WI38 (cell line): ENCODE results near the gene TTLL5.

Experiments used
- H3K4me3 ChIP-seq: 2 replicates; pipeline ENCODE4 v1.5.1; 2011; ENCODE audit warnings: low read depth, mild to moderate bottlenecking, control low read depth, low read length
- CTCF ChIP-seq: IDR thresholded peaks from 2 replicates; pipeline ENCODE4 v1.5.1; 2012; ENCODE audit warnings: low read depth, mild to moderate bottlenecking, control low read depth, low read length

The TTLL5 gene

GRCh38 chr14:75851574-75851866 lies 190.5 kb downstream of the TTLL5 start:
- TF ChIP-seq CTCF: no peak
- no peak overlapping the region for H3K4me3 ChIP-seq

DNA sequence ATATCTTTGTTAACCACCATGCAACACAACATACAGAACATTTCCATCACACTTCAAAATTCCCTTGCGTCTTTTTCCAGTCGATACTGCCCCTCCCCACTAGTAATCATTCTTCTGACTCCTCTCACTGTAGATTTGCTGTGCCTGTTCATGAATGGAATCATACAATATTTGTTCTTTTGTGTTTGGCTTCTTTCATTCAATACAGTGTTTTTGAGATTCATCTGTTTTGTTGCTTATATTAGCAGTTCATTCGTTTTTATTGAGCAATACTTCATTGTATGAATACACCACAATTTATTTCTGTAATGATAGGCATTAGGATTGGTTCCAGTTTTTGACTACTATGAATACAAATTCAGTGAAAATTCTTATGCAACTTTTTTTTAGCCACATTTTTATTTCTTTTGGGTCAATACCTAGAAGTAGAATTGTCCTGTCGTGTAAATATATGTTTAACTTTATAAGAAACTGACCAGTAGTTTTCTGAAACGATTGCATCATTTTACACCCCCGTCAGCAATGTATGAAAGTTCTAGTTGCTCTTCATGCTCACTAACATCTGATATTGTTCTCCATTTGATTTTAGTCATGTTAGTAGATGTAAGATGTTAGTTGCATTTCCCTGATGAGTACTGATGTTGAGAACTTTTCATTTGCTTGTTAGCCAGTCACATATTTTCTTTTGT lies 193.2 kb downstream of the TTLL5 start:
- no peak overlapping the region for H3K4me3 ChIP-seq
- TF ChIP-seq CTCF: no peak

DNA sequence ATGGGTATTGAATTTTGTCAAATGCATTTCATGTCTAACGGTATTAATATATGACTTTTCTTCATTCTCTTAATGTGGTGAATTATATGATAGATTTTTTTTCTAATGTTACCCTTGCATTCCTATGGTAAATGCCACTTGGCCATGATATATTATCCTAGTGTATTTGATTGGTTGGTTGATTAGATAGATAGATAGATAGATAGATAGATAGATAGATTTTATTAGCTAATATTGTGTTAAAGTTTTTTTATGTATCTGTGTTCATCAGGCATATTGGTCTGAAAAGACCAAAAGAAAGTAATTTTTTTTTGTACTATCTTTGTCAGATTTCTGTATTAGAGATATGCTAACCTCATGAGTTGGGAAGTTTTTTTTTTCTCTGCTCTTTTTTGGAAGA lies 196.2 kb downstream of the TTLL5 start:
- no peak overlapping the region for H3K4me3 ChIP-seq
- no peak for TF ChIP-seq CTCF

DNA sequence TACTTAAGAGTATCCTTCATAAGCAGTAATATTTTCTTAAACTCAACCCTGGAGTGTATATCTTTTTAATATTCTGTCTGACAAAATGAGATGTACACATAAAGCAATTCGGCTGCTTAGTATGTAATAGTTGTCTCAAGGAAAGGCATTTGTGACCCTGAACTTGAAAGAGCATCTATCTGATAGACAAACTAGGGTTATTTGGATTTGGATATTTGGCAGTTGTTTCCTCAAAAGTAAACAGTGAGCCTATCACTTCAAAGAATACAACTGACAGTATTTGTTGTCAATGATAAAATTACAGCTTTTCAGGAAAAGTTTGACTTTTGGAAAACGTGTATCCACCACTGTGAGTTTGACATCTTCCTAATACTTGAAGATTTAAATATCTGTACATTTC lies 197.3 kb downstream of the TTLL5 start:
- no peak overlapping the region for H3K4me3 ChIP-seq
- no peak for TF ChIP-seq CTCF

DNA sequence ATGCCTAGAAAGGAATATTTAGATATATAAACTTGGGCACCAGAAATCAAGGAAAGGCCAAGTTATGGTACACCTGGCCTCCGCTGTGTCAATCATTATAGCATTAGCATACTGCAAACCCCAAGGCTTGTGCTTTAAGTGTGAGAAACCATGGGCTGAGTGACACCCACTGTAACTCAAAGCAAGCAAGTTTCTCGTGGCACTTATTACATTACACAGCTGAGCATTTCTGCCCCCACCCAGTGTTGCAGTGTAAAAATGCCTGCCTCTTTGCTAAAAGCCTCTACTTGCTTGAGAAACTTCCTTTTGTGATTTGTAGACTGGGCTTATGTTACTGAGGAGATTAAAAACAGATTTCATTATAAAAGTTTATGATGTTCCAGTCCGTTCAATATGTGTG lies 198.7 kb downstream of the TTLL5 start:
- no peak for TF ChIP-seq CTCF

GRCh38 chr14:75860561-75861160 lies 199.6 kb downstream of the TTLL5 start:
- no peak for TF ChIP-seq CTCF
- no peak overlapping the region for H3K4me3 ChIP-seq

More for the DNA sequence above, 198.7 kb downstream of the TTLL5 start:
- no peak overlapping the region for H3K4me3 ChIP-seq

DNA sequence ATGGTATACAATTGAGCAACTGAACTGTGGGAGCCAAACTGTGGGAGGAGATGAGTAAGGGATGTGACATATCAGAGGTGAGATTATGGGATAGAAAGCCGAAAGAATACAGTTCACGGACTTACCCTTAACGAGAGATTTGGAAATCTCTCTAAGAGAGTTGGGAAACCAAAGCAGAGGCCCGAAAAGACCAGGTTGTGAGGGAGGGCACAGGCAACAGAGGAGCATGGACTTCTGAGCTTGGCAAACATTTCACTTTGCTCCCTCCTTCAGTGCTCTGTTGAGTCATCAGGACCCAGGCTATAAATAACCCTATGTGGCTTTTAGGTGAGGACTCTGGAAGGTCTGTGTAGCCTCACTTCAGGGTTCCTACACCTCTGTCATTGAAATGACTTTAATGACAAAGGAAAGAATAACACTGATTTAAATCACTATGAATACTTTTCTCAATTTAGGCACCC lies 200.1 kb downstream of the TTLL5 start:
- H3K4me3 ChIP-seq: no peak overlapping the region
- no peak for TF ChIP-seq CTCF
